Erythroblast (primary cell): ENCODE data around the gene CAMK2G.
"Not testable (repeated sequence)": the region's sequence is repeated elsewhere in the genome, so short reads cannot be mapped to it uniquely, and the experiment has no call there.

ENCODE experiments used
- DNase-seq, 2 experiments: peaks; one replicate each; lab custom pipeline; 2025; lab: John Stamatoyannopoulos, UW
- GATA1 ChIP-seq: IDR thresholded peaks from 2 replicates; pipeline ENCODE4 v1.6.1; 2011; ENCODE audit warnings: low read depth, mild to moderate bottlenecking, control low read depth, low read length, moderate library complexity
- POLR2A ChIP-seq: IDR thresholded peaks from 2 replicates; pipeline ENCODE4 v1.6.1; 2011; ENCODE audit warnings: mild to moderate bottlenecking, low read length

CAMK2G gene

GRCh38 chr10:73909540-73910115 lies 35.3 kb upstream of the CAMK2G start:
- TF ChIP-seq POLR2A: no peak
- TF ChIP-seq GATA1: no peak
- DNase-seq: no peak

- DNase-seq: no peak
These were observed 34.6 kb upstream of the CAMK2G start for GRCh38 chr10:73908853-73909539.

GRCh38 chr10:73907841-73908517 lies 33.6 kb upstream of the CAMK2G start:
- no peak for DNase-seq
- TF ChIP-seq GATA1: no peak
- TF ChIP-seq POLR2A: no peak

More at GRCh38 chr10:73908853-73909539, 34.6 kb upstream of the CAMK2G start:
- no peak for TF ChIP-seq GATA1
- TF ChIP-seq POLR2A: no peak

GRCh38 chr10:73906524-73907447 lies 32.4 kb upstream of the CAMK2G start:
- DNase-seq: no peak

GRCh38 chr10:73905256-73906020 lies 31.1 kb upstream of the CAMK2G start:
- no peak for DNase-seq
- no peak for TF ChIP-seq GATA1
- no peak for TF ChIP-seq POLR2A

More at GRCh38 chr10:73906524-73907447, 32.4 kb upstream of the CAMK2G start:
- TF ChIP-seq POLR2A (no peak), GATA1 (no peak)

GRCh38 chr10:73902351-73902750 lies 28.0 kb upstream of the CAMK2G start:
- TF ChIP-seq POLR2A (no peak), GATA1 (no peak)

GRCh38 chr10:73901261-73901660 lies 26.9 kb upstream of the CAMK2G start:
- TF ChIP-seq GATA1: no peak
- TF ChIP-seq POLR2A: no peak
- DNase-seq: no peak

More at GRCh38 chr10:73902351-73902750, 28.0 kb upstream of the CAMK2G start:
- no peak for DNase-seq

- DNase-seq: no peak
- no peak for TF ChIP-seq GATA1
- no peak for TF ChIP-seq POLR2A
These were observed 25.7 kb upstream of the CAMK2G start for GRCh38 chr10:73900064-73900463.

- DNase-seq: no peak
- TF ChIP-seq GATA1 (no peak), POLR2A (no peak)
These were observed 25.1 kb upstream of the CAMK2G start for GRCh38 chr10:73899423-73899822.

- no peak for TF ChIP-seq POLR2A
- no peak for TF ChIP-seq GATA1
- DNase-seq: no peak
These were observed 24.5 kb upstream of the CAMK2G start for GRCh38 chr10:73898730-73899410.

- no peak for DNase-seq
- TF ChIP-seq POLR2A (no peak), GATA1 (no peak)
These were observed 23.3 kb upstream of the CAMK2G start for GRCh38 chr10:73897693-73898092.

GRCh38 chr10:73895381-73895780 lies 21.0 kb upstream of the CAMK2G start:
- not testable (repeated sequence) for DNase-seq
